Femur (tissue), 1 donor: ENCODE data around the gene ARHGEF39.
A peak's percentile ranks its signal among the peaks of the same experiment; 100 is the strongest.
"Not testable (repeated sequence)": the region's sequence is repeated elsewhere in the genome, so short reads cannot be mapped to it uniquely, and the experiment has no call there.

Experiments used
- DNase-seq: peaks from one replicate; pipeline ENCODE4 v3.0.0-alpha.2; 2017

The ARHGEF39 gene

GRCh38 chr9:35649431-35650340 lies 15.3 kb downstream of the ARHGEF39 start:
- DNase-seq: no peak

GRCh38 chr9:35646533-35647265 lies 18.3 kb downstream of the ARHGEF39 start:
- peak; percentile 96 for DNase-seq

DNA sequence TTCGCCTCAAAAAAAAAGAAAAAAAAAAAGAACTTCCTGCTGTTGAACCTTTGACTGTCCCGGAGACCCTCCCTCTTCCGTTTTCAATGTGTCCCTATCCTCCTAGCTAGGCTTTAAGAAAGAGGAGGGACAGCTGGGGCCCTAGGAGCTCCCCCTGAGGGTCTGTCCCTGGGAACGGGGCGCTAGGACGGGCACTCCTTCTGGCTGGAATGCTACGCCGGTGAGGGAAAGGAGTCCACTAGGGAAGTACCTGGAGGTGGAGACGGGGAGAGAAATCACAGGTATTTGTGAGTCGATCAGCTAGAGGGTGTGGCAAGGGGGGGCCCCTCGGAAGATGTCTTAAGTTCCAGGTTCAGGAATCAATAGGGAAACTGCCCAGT lies 18.9 kb downstream of the ARHGEF39 start:
- DNase-seq: peak; percentile 63

GRCh38 chr9:35645736-35646135 lies 19.3 kb downstream of the ARHGEF39 start:
- DNase-seq: not testable (repeated sequence)

- no peak for DNase-seq
These were observed 21.9 kb downstream of the ARHGEF39 start for GRCh38 chr9:35643046-35643445.

- DNase-seq: not testable (repeated sequence)
These were observed 23.5 kb downstream of the ARHGEF39 start for GRCh38 chr9:35641478-35641877.

GRCh38 chr9:35640431-35640830 lies 24.6 kb downstream of the ARHGEF39 start:
- not testable (repeated sequence) for DNase-seq

GRCh38 chr9:35639631-35640030 lies 25.4 kb downstream of the ARHGEF39 start:
- no peak for DNase-seq

DNA sequence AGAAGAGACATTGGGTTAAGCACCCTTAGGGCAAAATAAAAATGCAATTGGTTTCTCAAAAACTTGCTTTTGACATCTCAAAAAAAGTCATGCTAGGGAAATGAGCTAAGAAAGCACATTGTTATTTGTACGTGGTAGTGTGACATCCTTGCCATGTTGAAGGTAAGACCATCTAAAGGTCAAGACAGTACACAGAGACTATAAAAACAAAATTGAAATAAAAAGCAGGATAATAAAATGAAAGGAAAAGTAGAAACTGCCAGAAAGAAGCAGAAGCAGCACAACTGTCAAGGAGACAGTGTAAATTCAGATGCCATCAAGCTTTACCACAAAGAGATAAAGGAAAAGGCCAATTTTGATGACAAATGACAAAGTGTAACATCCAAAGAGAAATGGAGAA lies 25.8 kb downstream of the ARHGEF39 start:
- DNase-seq: not testable (repeated sequence)

GRCh38 chr9:35638751-35639150 lies 26.2 kb downstream of the ARHGEF39 start:
- not testable (repeated sequence) for DNase-seq

GRCh38 chr9:35637427-35637955 lies 27.5 kb downstream of the ARHGEF39 start:
- not testable (repeated sequence) for DNase-seq

- DNase-seq: not testable (repeated sequence)
These were observed 28.1 kb downstream of the ARHGEF39 start for GRCh38 chr9:35636877-35637246.

GRCh38 chr9:35636135-35636876 lies 28.7 kb downstream of the ARHGEF39 start:
- no peak for DNase-seq

DNA sequence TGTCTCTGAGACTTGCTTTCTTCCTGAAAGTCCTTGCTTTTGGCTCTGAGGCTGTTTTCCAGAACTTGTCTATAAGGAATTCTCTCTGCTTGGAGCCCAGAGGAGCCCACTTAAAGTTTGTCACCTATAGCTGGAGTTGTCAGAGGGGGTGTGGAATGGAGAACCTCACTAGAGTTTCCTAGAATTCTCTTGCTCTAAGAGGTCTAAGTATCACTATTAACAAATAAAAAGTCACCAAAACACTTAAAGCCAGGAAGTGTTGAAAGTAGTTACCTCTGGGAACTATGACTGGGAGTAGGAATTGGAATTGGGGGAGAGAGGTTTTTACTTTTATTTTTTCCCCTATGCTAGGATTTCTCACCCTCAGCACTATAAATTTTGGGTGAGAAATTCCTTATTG lies 29.3 kb downstream of the ARHGEF39 start:
- no peak for DNase-seq

GRCh38 chr9:35629597-35629996 lies 35.4 kb downstream of the ARHGEF39 start:
- no peak for DNase-seq

DNA sequence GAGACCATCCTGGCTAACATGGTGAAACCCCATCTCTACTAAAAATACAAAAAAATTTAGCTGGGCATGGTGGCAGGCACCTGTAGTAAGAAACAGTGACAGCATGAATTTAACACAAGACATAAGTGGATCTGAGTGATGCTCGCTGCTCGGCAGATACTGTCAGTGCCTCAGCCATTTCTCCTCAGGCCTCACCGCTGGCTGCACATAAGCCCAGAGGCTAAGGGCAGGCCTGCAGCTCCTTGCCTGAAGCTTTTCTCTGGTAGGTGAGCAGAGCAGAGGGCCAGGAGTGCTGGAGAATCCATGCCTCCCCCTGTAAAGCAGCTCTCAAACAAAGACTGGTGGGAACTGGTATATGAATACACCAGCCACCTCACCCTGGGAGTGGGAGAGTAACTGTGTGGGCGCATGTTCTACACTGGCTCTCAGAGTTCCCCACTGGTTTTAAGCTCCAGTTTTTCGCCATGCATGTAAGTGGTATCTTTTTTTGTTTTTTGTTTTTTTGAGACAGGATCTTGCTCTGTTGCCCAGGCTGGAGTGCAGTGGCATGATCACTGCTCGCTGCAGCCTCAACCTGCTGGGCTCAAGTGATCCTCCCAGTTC lies 36.5 kb downstream of the ARHGEF39 start:
- DNase-seq: no peak

GRCh38 chr9:35627575-35627974 lies 37.4 kb downstream of the ARHGEF39 start:
- DNase-seq: no peak

- no peak for DNase-seq
These were observed 45.2 kb downstream of the ARHGEF39 start for GRCh38 chr9:35619800-35620158.

- DNase-seq: peak; percentile 60
These were observed 45.9 kb downstream of the ARHGEF39 start for GRCh38 chr9:35618854-35619799.

DNA sequence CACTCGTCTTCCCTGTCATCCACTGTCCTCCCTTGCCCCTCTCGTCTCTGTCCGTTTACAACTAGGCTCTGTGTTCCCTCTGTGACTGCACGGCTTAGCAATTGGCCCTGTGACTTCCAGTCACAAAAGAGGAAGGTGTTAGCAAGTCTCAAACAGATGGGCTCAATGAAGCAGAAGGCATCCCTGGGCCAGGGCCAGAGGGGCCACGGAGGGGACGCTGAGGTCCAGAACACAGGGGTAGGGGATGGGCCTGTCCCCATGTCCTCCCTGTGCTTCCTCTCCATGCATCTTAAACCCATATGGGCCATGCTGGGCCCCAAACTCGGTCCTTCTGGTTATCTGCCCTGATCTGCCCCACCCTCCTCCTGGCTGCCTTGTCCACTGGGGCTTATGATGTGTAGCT lies 46.7 kb downstream of the ARHGEF39 start, which contains the start of gene CD72:
Gene CD72 (minus strand): TSS at position 89 of the 403 bp plus-strand sequence. CDS start 110 bp downstream, outside the sequence.
- DNase-seq: no peak

DNA sequence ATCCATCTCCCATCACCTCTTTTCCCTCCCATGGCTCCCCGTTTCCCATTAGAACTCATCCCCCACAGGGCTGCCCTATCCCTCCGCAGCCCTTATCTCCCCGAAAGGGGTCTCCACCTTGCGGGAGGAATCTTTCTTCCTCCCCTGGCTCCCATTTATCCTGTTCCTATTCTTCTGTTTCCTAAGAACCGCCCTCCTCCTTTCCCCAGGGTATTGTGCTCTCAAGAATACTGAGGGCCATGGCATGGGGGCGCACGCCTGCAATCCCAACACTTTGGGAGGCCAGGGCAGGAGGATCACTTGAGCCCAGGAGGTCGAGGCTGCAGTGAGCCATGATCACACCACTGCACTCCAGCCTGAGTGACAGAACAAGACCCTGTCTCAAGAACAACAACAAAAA lies 47.4 kb downstream of the ARHGEF39 start:
- DNase-seq: no peak
